HFF-Myc (cell line): ENCODE data around the gene CPLX3.

Experiments
- DNase-seq: peaks from one replicate; pipeline ENCODE4 v3.0.0-alpha.2; 2011; ENCODE audit warnings: low read depth; ENCODE audit errors: extremely low read depth
- H3K4me3 ChIP-seq: replicated peaks from 2 replicates; pipeline ENCODE4 v1.5.1; 2011; ENCODE audit warnings: low read depth, mild to moderate bottlenecking, control low read depth, low read length
- CTCF ChIP-seq: IDR thresholded peaks from 2 replicates; pipeline ENCODE4 v1.5.1; 2012; ENCODE audit warnings: mild to moderate bottlenecking, low read depth, low read length, control low read depth; ENCODE audit errors: missing control alignments

Gene CPLX3

GRCh38 chr15:74838746-74839525 lies 12.5 kb downstream of the CPLX3 start:
- DNase-seq = no peak
- H3K4me3 ChIP-seq = no peak overlapping the region
- TF ChIP-seq CTCF = no peak

GRCh38 chr15:74839526-74840395 lies 13.3 kb downstream of the CPLX3 start:
- no peak overlapping the region for H3K4me3 ChIP-seq
- no peak for DNase-seq

GRCh38 chr15:74840851-74841775 lies 14.7 kb downstream of the CPLX3 start:
- TF ChIP-seq CTCF = no peak
- DNase-seq = no peak
- H3K4me3 ChIP-seq = no peak overlapping the region

More at GRCh38 chr15:74839526-74840395, 13.3 kb downstream of the CPLX3 start:
- no peak for TF ChIP-seq CTCF

- peak overlapping the region; percentile 60 for H3K4me3 ChIP-seq
- TF ChIP-seq CTCF = no peak
- no peak for DNase-seq
Measured at GRCh38 chr15:74841891-74842373, 15.5 kb downstream of the CPLX3 start.

- TF ChIP-seq CTCF = peak; percentile 25
- peak within 1 kb of the TSS; percentile 60 for H3K4me3 ChIP-seq
- no peak for DNase-seq
Measured at GRCh38 chr15:74842581-74843444, 16.4 kb downstream of the CPLX3 start, which contains the start of gene ULK3. Gene ULK3, minus strand, starts transcription at chr15:74843156. Its CDS starts 51 bp downstream, at chr15:74843105.
